ENCODE measurements around the gene PAM16. TPM values are rescaled to one million over a fixed set of nuclear protein-coding genes. Genes with fewer than 3 reads are reported as not detected.

PAM16 gene
- total RNA-seq, 1 experiment from 2014 or later: 80.4 TPM

DNA sequence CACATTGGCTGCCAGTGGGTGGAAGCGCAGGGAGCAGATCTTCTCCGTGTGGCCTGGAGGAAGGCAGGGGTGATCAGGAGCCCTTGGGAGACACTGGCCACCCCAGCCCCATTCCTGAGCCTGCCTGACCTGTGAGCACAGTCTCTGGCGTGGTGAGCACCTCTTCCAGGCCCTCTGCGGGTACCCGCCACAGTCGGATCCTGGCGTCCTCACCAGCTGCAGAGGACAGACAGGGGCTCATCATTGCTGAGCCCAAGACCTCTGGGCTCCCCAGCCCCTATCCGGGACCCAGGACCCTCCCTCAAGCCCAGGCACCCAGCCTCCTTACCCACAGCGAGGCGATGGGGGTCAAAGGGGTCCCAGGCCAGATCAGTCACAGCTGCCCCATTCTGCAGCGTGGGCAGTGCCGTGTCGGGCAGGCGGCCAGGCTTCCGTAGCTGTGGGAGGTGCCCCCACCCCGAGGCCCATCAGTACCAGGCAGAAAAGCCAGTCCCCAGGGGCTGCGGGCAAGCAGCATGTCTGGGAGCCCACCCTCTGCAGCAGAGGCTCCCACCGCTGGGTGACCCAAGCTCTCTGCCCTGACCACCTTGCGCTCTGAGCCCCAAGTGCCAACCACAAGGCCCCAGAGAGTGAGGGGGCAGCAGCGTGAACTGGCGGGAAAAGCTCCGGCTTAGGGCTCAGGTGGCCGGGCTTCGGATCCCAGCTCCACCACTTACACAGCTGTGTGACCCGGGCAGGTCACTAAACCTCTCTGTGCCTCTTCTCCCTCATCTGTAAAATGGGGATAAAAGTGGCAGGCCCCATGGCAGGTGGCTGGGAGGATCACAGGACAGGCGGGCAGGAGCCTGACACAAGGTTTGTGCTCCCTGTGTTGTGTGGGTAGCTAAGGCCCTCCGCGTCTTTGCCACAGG lies 10.2 kb upstream of the PAM16 start:
- Mint-ChIP-seq H3K4me1 (0 out of 4 replicates have a peak, but pooled peaks cover 0 to 3% of the 10 kb centered on the region in 2 experiments), H3K4me3 (no peak overlapping the region), H3K36me3 (ENCODE audit: insufficient read depth in 1 of 3, low read depth in 3 of 3) (peaks cover 2 to 4% (median 2%) of the 10 kb centered on the region in 3 experiments; a peak in 2 of 7 replicates), H3K27ac (no peak overlapping the region), H3K9me3 (no peaks in the 10 kb centered on the region; a peak in 1 of 5 replicates), H3K27me3 (ENCODE audit: low read depth) (no peaks in the 10 kb centered on the region)
- H2BK12ac ChIP-seq (ENCODE audit: insufficient read length, low read depth, low read length): no peak overlapping the region
- H2BK20ac ChIP-seq (ENCODE audit: low read depth, low read length, poor library complexity, severe bottlenecking): no peak overlapping the region
- H3K27ac ChIP-seq (ENCODE audit: insufficient read length, low read depth, low read length): no peak overlapping the region
- DNase-seq: no peak
- no peaks in the 10 kb centered on the region for H3K27me3 ChIP-seq (ENCODE audit: insufficient read depth, low read length)
- no peak overlapping the region for H3K9ac ChIP-seq (ENCODE audit: extremely low read depth, insufficient read length, low read length)
- H3K18ac ChIP-seq (ENCODE audit: insufficient read length, low read depth, low read length): no peak overlapping the region
- H4K91ac ChIP-seq (ENCODE audit: insufficient read length, low read depth, low read length): no peak overlapping the region
- H3K4me1 ChIP-seq (ENCODE audit: insufficient read depth, low read length): no peaks in the 10 kb centered on the region
- H2AK5ac ChIP-seq (ENCODE audit: insufficient read length, low read length): no peak overlapping the region
- H3K79me1 ChIP-seq (ENCODE audit: insufficient read depth, low read depth, low read length, poor library complexity, severe bottlenecking): no peaks in the 10 kb centered on the region
- H4K20me1 ChIP-seq (ENCODE audit: control insufficient read depth, insufficient read depth, insufficient read length): no peaks in the 10 kb centered on the region
- H4K8ac ChIP-seq (replicated peaks; ENCODE audit: insufficient read length, low read depth, low read length): no peak overlapping the region
- H3K4ac ChIP-seq (ENCODE audit: low read depth, low read length): no peak overlapping the region
- WGBS (ENCODE audit: extremely low coverage, insufficient read length, low lambda C conversion rate): no CpG with 5 or more reads among the region's 28 CpGs
- no peak overlapping the region for H2BK5ac ChIP-seq (ENCODE audit: insufficient read length, low read length)
- H2BK120ac ChIP-seq (ENCODE audit: low read depth, low read length, poor library complexity, severe bottlenecking): no peak overlapping the region
- no peak overlapping the region for H4K5ac ChIP-seq (ENCODE audit: insufficient read length, low read depth, low read length)
- H2BK15ac ChIP-seq (ENCODE audit: low read depth, low read length): no peak overlapping the region
- no peak overlapping the region for H3T11ph ChIP-seq (ENCODE audit: low read length)
- no peak overlapping the region; the same call in 1 of the 2 replicates for H3K14ac ChIP-seq (ENCODE audit: insufficient read depth, low read length)
- H2AFZ ChIP-seq (ENCODE audit: low read length): no peak overlapping the region
- TF ChIP-seq, protein P1, sequence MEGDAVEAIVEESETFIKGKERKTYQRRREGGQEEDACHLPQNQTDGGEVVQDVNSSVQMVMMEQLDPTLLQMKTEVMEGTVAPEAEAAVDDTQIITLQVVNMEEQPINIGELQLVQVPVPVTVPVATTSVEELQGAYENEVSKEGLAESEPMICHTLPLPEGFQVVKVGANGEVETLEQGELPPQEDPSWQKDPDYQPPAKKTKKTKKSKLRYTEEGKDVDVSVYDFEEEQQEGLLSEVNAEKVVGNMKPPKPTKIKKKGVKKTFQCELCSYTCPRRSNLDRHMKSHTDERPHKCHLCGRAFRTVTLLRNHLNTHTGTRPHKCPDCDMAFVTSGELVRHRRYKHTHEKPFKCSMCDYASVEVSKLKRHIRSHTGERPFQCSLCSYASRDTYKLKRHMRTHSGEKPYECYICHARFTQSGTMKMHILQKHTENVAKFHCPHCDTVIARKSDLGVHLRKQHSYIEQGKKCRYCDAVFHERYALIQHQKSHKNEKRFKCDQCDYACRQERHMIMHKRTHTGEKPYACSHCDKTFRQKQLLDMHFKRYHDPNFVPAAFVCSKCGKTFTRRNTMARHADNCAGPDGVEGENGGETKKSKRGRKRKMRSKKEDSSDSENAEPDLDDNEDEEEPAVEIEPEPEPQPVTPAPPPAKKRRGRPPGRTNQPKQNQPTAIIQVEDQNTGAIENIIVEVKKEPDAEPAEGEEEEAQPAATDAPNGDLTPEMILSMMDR (conservative IDR thresholded peaks at IDR 0.05): no peak
- peaks cover 4% of the 10 kb centered on the region for H3K23me2 ChIP-seq (ENCODE audit: insufficient read length, low read depth, low read length, poor library complexity, severe bottlenecking)
- H3K56ac ChIP-seq (ENCODE audit: insufficient read length, low read depth, low read length): no peak overlapping the region
- no peaks in the 10 kb centered on the region for H3K9me3 ChIP-seq (ENCODE audit: control insufficient read depth, low read depth, low read length)
- no peak overlapping the region for H3K4me2 ChIP-seq (ENCODE audit: insufficient read depth, insufficient read length, low read length)
- H3K79me2 ChIP-seq (ENCODE audit: insufficient read depth, low read length): no peaks in the 10 kb centered on the region
- no peak overlapping the region for H3K23ac ChIP-seq (ENCODE audit: insufficient read length, low read depth, low read length)
